PC-9 (cell line): Measurements from ENCODE around the gene GSTM1.

Experiments
- CTCF ChIP-seq: fragments of 200-600 bp; sonication (generic); conservative IDR thresholded peaks from 2 replicates; pipeline ENCODE4 v1.6.1; 2017; ENCODE audit warnings: mixed run types, antibody characterized with exemption, mild to moderate bottlenecking, moderate library complexity
- EZH2 ChIP-seq: fragments of 200-600 bp; sonication (generic); IDR thresholded peaks from 2 replicates; pipeline ENCODE4 v1.8.0; 2017; ENCODE audit warnings: antibody characterized with exemption, low read depth

DNA sequence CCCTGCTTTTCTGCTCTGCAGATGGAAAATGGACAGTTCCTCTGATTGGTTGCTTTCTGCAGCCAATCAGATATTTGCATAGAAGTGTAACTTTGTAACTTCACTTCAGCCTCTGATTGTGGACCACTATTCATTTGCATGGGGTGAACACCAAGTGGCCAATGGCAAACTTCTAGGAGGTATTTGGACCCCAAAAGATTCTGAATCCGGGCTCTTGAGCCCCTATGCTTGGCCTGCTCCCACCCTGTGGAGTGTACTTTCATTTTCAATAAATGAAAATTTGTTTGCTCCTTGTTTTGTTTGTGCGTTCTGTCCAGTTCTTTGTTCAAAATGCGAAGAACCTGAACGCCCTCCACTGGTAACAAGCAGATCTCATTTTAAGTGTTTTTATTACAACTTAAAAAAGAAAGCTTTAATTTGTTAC, 38.1 kb upstream of the GSTM1 start:
- no peak for TF ChIP-seq EZH2
- no peak for TF ChIP-seq CTCF
